KOPT-K1 (cell line): ENCODE results near the gene LRRC23.
"Not testable (repeated sequence)": the region's sequence is repeated elsewhere in the genome, so short reads cannot be mapped to it uniquely, and the experiment has no call there.

Experiments
- H3K27ac ChIP-seq: fragments of 200-600 bp; sonication (generic); 2 replicates; pipeline ENCODE4 v1.5.1; 2016; ENCODE audit warnings: antibody characterized with exemption, mild to moderate bottlenecking, low read depth, low read length; ENCODE audit not compliant: poor library complexity, severe bottlenecking
- H3K36me3 ChIP-seq: fragments of 200-600 bp; sonication (generic); 2 replicates; pipeline ENCODE4 v1.5.1; 2017; ENCODE audit warnings: antibody characterized with exemption, mild to moderate bottlenecking, low read length, moderate library complexity; ENCODE audit not compliant: insufficient read depth
- H3K9me3 ChIP-seq: fragments of 200-600 bp; sonication (generic); 2 replicates; pipeline ENCODE4 v1.5.1; 2017; ENCODE audit warnings: antibody characterized with exemption, low read length, mild to moderate bottlenecking; ENCODE audit not compliant: insufficient read depth, poor library complexity, severe bottlenecking

LRRC23 gene

DNA sequence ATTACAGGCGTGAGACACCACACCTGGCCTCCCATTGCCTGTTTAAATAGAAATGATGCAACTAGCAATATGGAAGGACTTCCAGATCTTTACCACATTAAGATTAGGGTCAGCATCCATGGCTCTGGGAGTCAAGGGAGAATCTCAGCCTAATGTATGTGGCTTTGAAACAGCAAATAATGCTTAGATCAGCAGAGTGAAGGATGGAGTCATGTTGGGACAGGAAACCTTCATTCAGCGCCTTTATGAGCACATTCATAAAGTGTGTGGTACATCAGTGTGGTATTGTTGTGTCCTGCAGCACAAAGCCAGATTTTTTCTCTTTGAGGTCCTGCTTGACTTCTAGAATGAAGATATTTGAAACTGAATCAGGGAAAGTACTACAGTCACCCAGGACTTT lies 16.3 kb upstream of the LRRC23 start:
- H3K27ac ChIP-seq, result no peak overlapping the region
- H3K36me3 ChIP-seq, result peaks cover 18% of the 10 kb centered on the region; the same call in 1 of the 2 replicates
- H3K9me3 ChIP-seq, result no peaks in the 10 kb centered on the region

DNA sequence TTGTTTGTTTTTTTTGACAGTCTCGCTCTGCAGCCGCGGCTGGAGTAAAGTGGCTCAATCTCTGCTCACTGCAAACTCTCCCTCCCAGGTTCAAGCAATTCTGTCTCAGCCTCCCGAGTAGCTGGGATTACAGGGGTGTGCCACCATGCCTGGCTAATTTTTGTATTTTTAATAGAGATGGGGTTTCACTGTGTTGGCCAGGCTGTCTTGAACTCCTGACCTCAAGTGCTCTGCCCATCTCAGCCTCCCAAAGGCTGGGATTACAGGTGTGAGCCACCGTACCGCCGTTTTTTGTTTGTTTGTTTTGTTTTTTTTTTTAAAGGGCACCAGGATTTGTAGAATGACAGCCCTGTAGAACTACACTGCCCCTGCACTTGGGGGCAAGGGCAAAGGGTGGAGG lies 15.8 kb upstream of the LRRC23 start:
- H3K9me3 ChIP-seq, H3K27ac ChIP-seq: not testable (repeated sequence)
- peaks cover 14% of the 10 kb centered on the region; the same call in 1 of the 2 replicates for H3K36me3 ChIP-seq

DNA sequence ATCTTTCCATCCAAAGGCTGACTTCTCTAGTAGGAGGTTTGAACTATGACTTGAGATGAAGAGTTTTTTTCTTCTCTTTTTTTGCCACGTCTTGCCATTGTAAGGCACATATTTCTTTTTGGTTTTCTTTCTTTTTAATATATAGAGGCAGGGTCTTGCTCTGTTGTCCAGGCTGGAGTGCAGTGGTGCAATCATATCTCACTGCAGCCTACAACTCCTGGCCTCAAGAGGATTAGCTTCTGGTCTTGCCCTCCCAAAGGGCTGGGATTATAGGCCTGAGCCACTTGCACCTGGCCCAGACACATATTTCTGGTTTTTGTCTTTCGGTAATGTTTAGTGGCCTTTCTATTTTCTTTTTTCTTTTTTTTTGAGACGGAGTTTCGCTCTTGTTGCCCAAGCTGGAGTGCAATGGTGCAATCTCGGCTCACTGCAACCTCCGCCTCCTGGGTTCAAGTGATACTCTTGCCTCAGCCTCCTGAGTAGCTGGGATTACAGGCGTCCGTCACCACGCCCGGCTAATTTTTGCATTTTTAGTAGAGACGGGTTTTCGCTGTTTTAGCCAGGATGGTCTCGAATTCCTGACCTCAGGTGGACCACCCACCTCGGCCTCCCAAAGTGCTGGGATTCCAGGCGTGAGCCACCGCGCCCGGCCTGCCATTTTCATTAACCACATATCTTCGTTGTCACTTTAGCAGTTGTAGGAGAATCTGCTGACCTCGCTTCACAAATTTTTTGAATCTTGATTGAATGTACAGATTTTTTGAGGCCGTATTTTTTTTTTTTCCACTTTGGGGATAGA lies 14.6 kb upstream of the LRRC23 start:
- H3K36me3 ChIP-seq, H3K9me3 ChIP-seq: not testable (repeated sequence)
- H3K27ac ChIP-seq, result peak overlapping the region; percentile 94

DNA sequence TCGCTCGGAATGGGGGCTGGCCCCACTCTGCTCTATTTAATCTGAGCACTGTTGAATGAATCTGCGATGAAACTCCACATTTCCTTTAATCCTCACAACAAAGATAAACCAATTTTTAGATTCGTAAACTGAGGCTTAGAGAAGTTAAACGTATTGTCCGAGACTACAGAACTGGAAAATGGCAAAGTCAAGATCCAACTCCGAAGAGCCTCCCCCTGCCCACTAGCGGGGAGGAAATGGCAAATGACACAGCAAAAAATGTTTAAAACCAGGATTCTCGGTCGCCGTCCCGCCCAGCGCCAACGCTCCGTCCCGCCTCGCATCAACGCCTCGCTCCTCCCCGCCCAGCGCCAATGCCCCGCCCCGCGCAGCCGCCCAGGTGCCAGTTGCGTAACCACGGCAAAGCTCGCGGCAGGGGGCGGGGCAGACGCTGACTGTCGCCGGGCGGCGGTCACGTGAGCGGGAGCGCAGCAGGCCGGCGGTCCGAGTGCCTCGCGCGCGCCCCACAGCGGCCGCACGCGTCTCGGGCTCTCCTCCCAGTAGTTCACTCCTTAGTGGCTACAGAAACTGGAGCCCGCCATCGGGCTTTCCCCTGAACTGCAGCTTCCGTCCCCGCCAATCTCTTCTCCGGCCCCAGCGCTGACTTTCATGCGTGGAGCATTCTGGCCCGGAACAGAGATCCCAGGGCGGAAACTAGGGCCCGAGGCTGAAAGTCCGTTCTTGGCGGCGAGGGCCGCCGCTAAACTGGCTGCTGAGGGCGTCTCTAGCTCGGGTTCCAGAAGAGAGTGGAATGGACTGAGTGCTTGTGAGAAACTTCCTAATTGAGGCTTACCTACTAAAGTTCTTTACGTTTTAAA lies 13.6 kb upstream of the LRRC23 start:
- H3K36me3 ChIP-seq, result no peaks in the 10 kb centered on the region
- peak overlapping the region; percentile 94 for H3K27ac ChIP-seq
- H3K9me3 ChIP-seq, result no peaks in the 10 kb centered on the region

DNA sequence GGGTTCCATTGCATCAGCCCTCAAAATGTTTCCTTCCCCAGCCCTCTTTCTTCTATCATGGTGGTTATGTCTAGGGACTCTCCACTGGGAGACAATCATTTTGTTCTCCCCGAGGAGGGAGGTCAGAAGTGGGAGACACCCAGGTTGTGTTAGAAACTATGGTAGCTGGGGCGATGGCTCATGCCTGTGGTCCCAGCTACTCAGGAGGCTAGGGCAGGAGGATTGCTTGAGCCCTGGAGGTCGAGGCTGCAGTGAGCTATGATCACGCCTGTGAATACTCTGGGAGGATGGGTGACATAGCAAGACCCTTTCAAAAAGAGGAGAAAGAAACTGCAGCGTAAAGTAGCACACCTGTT lies 13.0 kb upstream of the LRRC23 start:
- H3K9me3 ChIP-seq, result no peaks in the 10 kb centered on the region
- H3K27ac ChIP-seq, result peak overlapping the region; percentile 94
- H3K36me3 ChIP-seq, result no peaks in the 10 kb centered on the region

DNA sequence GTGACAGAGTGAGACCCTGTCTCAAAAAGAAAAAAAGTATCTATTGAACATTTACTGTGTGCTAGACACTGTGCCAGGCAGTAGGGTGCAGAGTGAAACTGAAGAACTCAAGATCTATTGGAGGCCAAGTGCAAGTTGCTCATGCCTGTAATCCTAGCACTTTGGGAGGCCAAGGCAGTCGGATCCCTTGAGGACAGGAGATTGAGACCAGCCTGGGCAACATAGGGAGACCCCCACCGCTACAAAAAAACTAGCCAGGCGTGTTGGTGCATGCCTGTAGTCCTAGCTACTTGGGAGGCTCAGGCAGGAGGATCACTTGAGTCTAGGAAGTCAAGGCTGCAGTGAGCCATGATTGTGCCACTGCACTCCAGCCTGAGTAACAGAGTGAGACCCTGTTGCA lies 11.9 kb upstream of the LRRC23 start:
- not testable (repeated sequence) for H3K36me3 ChIP-seq, H3K9me3 ChIP-seq, H3K27ac ChIP-seq

DNA sequence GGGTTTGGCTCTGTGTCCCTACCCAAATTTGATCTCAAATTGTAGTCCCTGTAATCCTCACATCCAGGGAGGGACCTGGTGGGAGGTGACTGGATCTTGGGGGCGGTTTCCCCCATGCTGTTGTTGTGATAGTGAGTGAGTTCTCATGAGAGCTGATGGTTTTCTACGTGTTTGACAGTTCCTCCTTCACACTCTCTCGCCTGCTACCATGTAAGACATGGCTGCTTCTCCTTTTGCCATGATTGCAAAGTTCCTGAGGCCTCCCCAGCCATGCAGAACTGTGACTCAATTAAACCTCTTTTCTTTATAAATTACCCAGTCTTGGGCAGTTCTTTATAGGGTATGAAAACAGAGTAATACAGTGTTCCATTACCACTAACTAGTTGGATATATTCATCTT lies 10.3 kb upstream of the LRRC23 start:
- no peaks in the 10 kb centered on the region for H3K36me3 ChIP-seq
- H3K9me3 ChIP-seq, result no peaks in the 10 kb centered on the region
- H3K27ac ChIP-seq, result no peak overlapping the region

DNA sequence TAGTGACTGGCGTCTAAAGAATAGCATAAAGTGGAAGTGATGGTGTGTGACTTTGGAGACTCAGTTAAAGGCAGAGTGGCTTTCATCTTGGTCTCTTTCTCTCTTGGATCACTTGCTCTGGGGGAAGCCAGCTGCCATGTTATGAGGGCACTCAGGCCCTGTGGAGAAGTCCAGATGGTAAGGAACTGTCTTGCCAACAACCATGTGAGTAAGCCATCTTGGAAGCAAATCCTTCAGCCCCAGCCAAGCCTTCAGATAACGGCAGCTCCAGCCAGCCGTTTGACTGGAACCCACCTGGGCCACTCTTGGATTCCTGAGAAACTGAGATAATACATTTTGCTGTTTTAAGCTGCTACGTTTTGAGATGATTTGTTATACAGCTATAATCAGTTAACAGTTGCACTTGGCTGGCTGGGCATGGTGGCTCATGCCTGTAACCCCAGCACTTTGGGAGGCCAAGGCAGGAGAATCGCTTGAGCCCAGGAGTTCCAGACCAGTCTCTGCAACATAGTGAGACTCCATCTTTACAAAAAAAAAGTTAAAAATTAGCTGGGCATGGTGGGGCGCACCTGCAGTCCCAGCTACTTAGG lies 7.7 kb upstream of the LRRC23 start:
- no peaks in the 10 kb centered on the region for H3K9me3 ChIP-seq
- no peaks in the 10 kb centered on the region for H3K36me3 ChIP-seq
- H3K27ac ChIP-seq, result no peak overlapping the region

DNA sequence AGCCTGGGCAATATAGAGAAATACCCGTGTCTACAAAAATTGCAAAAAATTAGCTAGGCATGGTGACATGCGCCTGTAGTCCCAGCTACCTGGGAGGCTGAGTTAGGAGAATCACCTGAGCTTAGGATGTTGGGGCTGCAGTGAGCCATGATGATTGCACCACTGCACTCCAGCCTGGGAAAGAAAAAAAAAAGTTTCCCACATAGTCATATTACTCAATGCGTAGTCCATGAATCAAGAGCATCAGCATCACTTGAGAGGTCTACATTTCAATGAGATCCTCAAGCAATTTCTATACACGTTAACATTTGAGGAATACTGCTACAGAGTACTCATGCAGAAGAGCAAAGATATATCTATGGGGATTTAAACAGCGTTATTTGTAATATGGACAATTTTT lies 5.2 kb upstream of the LRRC23 start:
- H3K36me3 ChIP-seq, result no peaks in the 10 kb centered on the region
- no peak overlapping the region for H3K27ac ChIP-seq
- H3K9me3 ChIP-seq, result no peaks in the 10 kb centered on the region

DNA sequence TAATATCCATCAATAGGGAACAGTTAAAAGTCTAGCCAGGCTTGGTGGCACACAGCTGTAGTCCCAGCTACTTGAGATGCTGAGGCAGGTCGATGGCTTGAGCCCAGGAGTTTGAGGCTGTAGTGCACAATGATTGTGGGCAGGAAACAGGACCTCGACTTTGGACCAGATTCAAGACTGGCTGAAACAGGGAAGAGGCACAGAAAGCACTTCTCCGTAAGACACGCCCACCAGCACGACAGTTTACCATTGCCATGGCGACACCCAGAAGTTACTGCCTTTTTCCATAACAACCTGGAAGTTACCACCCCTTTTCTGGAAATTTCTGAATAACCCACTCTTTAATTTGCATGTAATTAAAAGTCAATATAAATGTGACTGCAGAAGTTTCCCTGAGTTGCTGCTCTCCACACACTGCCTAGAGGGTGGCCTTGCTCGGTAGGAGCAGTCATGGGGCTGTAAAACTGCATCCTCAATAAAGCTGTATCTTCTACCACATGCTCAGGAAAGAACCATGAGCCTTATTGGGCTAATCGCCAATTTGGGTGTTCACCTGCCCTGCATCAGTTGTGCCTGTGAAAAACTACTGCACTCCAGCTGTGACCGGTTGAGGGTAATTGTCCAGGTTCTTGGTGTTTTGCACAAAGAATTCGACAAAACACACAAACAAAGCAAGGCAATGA lies 4.6 kb upstream of the LRRC23 start:
- Histone ChIP-seq H3K9me3 (no peaks in the 10 kb centered on the region), H3K36me3 (no peaks in the 10 kb centered on the region), H3K27ac (no peak overlapping the region)

DNA sequence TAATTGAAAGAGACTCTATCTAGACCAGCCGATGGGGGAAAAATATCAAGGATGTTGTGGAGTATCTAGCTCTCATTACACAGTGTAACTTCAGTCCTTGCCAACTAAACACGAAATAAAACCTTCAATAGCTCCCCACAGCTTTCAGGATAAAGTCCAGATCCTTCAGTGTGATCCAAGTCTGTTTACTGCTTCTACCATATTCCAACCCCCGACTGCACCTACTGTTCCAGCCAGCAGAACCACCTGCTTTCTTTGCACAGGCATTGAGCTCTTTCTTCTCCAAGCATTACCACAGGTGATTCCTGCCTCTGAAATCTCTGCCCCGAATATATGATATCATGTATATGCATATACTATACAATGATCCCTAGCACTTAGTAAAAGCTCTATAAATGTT lies 2.2 kb upstream of the LRRC23 start:
- H3K36me3 ChIP-seq, result no peaks in the 10 kb centered on the region
- no peaks in the 10 kb centered on the region for H3K9me3 ChIP-seq
- no peak overlapping the region for H3K27ac ChIP-seq

DNA sequence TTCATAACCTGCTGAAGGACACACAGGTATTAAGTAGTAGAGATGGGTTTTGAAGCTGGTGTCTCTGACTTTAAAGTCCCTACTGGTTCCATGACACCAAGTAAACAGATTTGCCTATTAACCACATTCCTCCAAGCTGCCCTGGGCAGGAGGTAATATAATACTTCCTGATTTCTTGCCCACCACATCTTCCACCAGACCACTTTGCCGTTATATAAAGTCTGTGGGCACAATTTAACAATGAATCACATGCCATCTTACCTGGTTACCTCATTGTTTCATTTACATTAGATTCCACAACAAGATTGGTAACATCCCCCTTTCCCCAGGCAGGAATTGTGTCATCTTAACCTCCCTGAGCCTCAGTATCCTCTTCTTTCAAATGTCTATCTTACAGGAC lies 900 bp upstream of the LRRC23 start:
- Histone ChIP-seq H3K9me3 (no peaks in the 10 kb centered on the region), H3K27ac (no peak overlapping the region)

DNA sequence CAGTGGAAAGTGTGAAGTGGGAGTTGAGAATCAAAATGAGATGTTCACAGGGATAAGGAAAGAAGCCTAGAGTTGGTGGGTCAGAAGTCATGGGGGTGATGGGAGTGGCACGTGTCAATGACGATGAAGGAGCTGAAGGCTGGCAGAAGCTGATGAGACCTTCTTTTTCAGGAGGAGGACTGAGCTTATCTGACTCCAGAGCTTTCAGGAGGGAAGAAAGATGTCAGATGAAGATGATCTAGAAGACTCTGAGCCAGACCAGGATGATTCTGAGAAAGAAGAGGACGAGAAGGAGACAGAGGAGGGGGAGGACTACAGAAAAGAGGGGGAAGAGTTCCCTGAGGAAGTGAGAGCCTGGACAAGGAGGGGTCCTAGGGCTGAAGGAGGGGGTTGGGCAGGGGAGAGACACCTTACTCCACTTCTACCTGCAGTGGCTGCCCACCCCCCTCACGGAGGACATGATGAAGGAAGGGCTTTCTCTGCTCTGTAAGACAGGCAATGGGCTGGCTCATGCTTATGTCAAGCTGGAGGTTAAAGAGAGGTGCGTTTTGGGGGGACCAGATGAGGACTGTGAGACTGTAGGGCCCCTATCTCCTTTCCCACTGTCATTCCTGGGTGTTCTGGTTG lies 905 bp downstream of the LRRC23 start:
- no peaks in the 10 kb centered on the region for H3K9me3 ChIP-seq
- H3K36me3 ChIP-seq, result no peaks in the 10 kb centered on the region
- H3K27ac ChIP-seq, result peak overlapping the region; percentile 50

More for the DNA sequence above, 900 bp upstream of the LRRC23 start:
- H3K36me3 ChIP-seq, result no peaks in the 10 kb centered on the region

DNA sequence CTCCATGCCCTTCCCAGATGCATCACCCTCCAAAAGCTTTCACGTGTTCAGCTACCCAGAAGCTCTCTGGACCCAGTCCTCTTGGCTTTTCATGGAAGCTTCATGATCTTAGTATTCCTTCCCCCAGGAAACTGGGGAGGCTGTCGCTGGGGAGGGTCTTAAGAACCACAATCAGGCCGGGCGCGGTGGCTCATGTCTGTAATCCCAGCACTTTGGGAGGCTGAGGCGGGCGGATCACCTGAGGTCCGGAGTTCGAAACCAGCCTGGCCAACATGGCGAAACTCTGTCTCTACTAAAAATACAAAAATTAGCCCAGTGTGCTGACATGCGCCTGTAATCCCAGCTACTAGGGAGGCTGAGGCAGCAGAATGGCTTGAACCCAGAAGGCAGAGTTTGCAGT lies 3.5 kb downstream of the LRRC23 start:
- not testable (repeated sequence) for H3K27ac ChIP-seq, H3K36me3 ChIP-seq, H3K9me3 ChIP-seq
